GM12878 (cell line): ENCODE data around the gene PLCG2. TPM values are rescaled to one million over a fixed set of nuclear protein-coding genes. Genes with fewer than 3 reads are reported as not detected.

Experiments used
- BMI1 ChIP-seq: fragments of 450-650 bp; IDR thresholded peaks from 2 replicates; pipeline ENCODE4 v1.6.1; 2016; ENCODE audit warnings: mild to moderate bottlenecking, moderate library complexity, borderline replicate concordance
- CBX3 ChIP-seq: fragments of 200-600 bp; sonication (generic); IDR thresholded peaks from 2 replicates; pipeline ENCODE4 v1.6.1; 2016; ENCODE audit warnings: low read depth, borderline replicate concordance
- CREM ChIP-seq: IDR thresholded peaks from 2 replicates; pipeline ENCODE4 v1.6.1; 2014; ENCODE audit warnings: antibody characterized with exemption, low read depth
- NFYA ChIP-seq: IDR thresholded peaks from 2 replicates; pipeline ENCODE4 v1.6.1; 2011; ENCODE audit warnings: low read depth, mild to moderate bottlenecking, low read length, improper control_type of control experiment, borderline replicate concordance
- POLR2AphosphoS2 ChIP-seq: IDR thresholded peaks from 2 replicates; pipeline ENCODE4 v1.6.1; 2011; ENCODE audit warnings: low read depth, mild to moderate bottlenecking, low read length, improper control_type of control experiment, moderate library complexity
- RAD51 ChIP-seq: fragments of 450-650 bp; IDR thresholded peaks from 2 replicates; pipeline ENCODE4 v1.6.1; 2016; ENCODE audit warnings: moderate library complexity, mild to moderate bottlenecking, inconsistent platforms
- RFX5 ChIP-seq: IDR thresholded peaks from 2 replicates; pipeline ENCODE4 v1.6.1; 2011; ENCODE audit warnings: low read depth, low read length, improper control_type of control experiment
- SREBF2 ChIP-seq: IDR thresholded peaks from 2 replicates; pipeline ENCODE4 v1.6.1; 2012; ENCODE audit warnings: mild to moderate bottlenecking, low read length
- SRF ChIP-seq, 2 experiments: IDR thresholded peaks; 2 replicates each; pipeline ENCODE4 v1.6.1; 2011; ENCODE audit warnings: low read depth in 2 of 2, low read length in 2 of 2, mild to moderate bottlenecking in 1 of 2, moderate library complexity in 1 of 2
- SUZ12 ChIP-seq: fragments of 200-600 bp; sonication (generic); IDR thresholded peaks from one replicate; pipeline ENCODE4 v1.6.1; 2018; ENCODE audit warnings: antibody characterized with exemption, mild to moderate bottlenecking; ENCODE audit not compliant: unreplicated experiment
- TCF7 ChIP-seq: IDR thresholded peaks from 2 replicates; pipeline ENCODE4 v1.6.1; 2014; ENCODE audit warnings: antibody characterized with exemption, borderline replicate concordance
- ZZZ3 ChIP-seq: IDR thresholded peaks from 2 replicates; pipeline ENCODE4 v1.6.1; 2011; ENCODE audit warnings: low read depth; ENCODE audit not compliant: control insufficient read depth, insufficient read length
- polyA plus RNA-seq, 11 experiments: library from polyadenylated mRNA; depleted of rRNA in 4 of 11; unstranded in 6 of 11; stranded (reverse) in 5 of 11; fragments of >200 nt; fragmentation: Nextera tagmentation in 4 of 11; fragmentation: Illumina TruSeq in 1 of 11; extraction: Ambion mirVana in 4 of 11; extraction: Trizol in 1 of 11; gene quantifications; 1 replicate in 1 of 11; 2 replicates in 10 of 11; pipeline versions ENCODE4 v1.2.1 to v1.2.3, GENCODE V29; 2011 to 2016; ENCODE audit warnings: inconsistent platforms in 2 of 11, missing spikeins in 2 of 11, low read depth in 1 of 11
- total RNA-seq, 4 experiments: library from RNA; depleted of rRNA in 3 of 4; stranded (reverse); fragments of >200 nt in 3 of 4; fragmentation: Illumina TruSeq in 1 of 4; extraction: Trizol in 1 of 4; gene quantifications; 2 replicates each; pipeline versions ENCODE4 v1.2.1 to v1.2.3, GENCODE V29; 2013 to 2021
- TF ChIP-seq, protein P1 (sequence below): fragments of 450-650 bp; formaldehyde crosslinking; IDR thresholded peaks from 2 replicates; pipeline ENCODE4 v1.4.0; 2020; ENCODE audit warnings: mild to moderate bottlenecking, moderate library complexity
- TF ChIP-seq, protein P2 (sequence below): fragments of 150-350 bp; IDR thresholded peaks from 2 replicates; pipeline ENCODE4 v1.6.1; 2016; ENCODE audit warnings: low read depth, low read length
- TF ChIP-seq, protein P3 (sequence below): IDR thresholded peaks from 2 replicates; pipeline ENCODE4 v1.6.1; 2011; ENCODE audit warnings: borderline replicate concordance, low read depth, mild to moderate bottlenecking, moderate library complexity, mixed read lengths, low read length; ENCODE audit not compliant: insufficient read depth; ENCODE audit errors: extremely low read length
- TF ChIP-seq, protein P4 (sequence below): fragments of 450-650 bp; IDR thresholded peaks from 2 replicates; pipeline ENCODE4 v1.6.1; 2014; ENCODE audit warnings: mild to moderate bottlenecking
- TF ChIP-seq, protein P5 (sequence below): IDR thresholded peaks from 2 replicates; pipeline ENCODE4 v1.6.1; 2012; ENCODE audit warnings: low read depth, low read length, improper control_type of control experiment
- TF ChIP-seq, protein P6 (sequence below): IDR thresholded peaks from 2 replicates; pipeline ENCODE4 v1.6.1; 2011; ENCODE audit warnings: low read depth, mild to moderate bottlenecking, low read length, moderate library complexity, borderline replicate concordance; ENCODE audit errors: extremely low read depth

PLCG2 gene
- total and polyA plus RNA-seq, 10 of the 15 experiments (the other 5 are each of a cell fraction or from before 2014, with no cell fraction given): 47.6 to 256 (median 149) TPM

DNA sequence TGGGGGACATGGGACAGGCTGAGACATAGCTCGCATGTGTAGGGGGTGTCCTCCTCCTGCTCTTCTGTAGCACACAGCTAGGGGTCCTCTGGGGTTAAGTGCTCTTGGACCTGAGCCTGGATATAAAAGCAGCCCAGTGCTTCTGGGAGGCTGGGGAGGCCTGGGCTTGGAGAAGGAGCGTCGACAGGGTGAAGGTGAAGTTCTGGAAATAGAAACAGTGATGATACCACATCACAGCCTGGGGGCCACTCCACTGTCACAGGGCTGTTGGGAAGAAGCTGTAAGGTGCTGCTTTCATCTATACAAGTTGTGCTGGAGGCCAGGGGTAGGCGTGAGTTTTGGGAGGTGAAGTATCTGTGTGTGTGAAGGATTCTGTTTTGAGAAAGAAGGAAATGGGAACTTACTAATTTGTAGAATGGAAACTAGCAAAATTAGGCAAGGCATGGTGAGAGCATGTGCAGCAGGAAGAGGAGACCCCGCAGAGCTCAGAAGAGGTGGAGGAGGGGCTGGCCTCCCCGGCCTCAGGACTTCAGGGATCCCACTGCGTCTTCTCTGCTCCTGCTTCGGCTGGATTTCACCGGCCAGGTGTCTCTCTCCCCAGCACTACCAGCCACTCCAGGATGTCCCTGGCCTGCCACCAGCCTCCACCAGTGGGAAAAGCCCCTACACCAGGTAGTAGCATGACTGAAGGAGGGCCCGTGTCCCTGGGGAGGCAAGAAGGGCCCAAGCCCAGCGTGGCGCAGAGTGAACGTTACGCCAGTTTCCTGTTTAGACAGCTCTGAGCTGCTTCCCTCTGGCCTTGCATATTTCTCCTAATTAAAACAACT is 19.4 kb downstream of the PLCG2 start (continued):
- no peak for TF ChIP-seq ZZZ3
- TF ChIP-seq CBX3: no peak
- peak; percentile 95 for TF ChIP-seq TCF7
- no peak for TF ChIP-seq SUZ12
- TF ChIP-seq SRF (IDR thresholded peaks at IDR 0.05; ENCODE audit: low read depth in 2 of 2, low read length in 2 of 2): 0 out of 4 replicates have a peak, but pooled peaks of 1 of the 2 experiments have one; percentile 3
- TF ChIP-seq, protein P1, sequence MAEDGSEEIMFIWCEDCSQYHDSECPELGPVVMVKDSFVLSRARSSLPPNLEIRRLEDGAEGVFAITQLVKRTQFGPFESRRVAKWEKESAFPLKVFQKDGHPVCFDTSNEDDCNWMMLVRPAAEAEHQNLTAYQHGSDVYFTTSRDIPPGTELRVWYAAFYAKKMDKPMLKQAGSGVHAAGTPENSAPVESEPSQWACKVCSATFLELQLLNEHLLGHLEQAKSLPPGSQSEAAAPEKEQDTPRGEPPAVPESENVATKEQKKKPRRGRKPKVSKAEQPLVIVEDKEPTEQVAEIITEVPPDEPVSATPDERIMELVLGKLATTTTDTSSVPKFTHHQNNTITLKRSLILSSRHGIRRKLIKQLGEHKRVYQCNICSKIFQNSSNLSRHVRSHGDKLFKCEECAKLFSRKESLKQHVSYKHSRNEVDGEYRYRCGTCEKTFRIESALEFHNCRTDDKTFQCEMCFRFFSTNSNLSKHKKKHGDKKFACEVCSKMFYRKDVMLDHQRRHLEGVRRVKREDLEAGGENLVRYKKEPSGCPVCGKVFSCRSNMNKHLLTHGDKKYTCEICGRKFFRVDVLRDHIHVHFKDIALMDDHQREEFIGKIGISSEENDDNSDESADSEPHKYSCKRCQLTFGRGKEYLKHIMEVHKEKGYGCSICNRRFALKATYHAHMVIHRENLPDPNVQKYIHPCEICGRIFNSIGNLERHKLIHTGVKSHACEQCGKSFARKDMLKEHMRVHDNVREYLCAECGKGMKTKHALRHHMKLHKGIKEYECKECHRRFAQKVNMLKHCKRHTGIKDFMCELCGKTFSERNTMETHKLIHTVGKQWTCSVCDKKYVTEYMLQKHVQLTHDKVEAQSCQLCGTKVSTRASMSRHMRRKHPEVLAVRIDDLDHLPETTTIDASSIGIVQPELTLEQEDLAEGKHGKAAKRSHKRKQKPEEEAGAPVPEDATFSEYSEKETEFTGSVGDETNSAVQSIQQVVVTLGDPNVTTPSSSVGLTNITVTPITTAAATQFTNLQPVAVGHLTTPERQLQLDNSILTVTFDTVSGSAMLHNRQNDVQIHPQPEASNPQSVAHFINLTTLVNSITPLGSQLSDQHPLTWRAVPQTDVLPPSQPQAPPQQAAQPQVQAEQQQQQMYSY (CRISPR knock-in tag): no peak
- peak; percentile 42; the same call in 1 of the 2 replicates for TF ChIP-seq BMI1
- no peak for TF ChIP-seq POLR2AphosphoS2
- TF ChIP-seq, protein P2, sequence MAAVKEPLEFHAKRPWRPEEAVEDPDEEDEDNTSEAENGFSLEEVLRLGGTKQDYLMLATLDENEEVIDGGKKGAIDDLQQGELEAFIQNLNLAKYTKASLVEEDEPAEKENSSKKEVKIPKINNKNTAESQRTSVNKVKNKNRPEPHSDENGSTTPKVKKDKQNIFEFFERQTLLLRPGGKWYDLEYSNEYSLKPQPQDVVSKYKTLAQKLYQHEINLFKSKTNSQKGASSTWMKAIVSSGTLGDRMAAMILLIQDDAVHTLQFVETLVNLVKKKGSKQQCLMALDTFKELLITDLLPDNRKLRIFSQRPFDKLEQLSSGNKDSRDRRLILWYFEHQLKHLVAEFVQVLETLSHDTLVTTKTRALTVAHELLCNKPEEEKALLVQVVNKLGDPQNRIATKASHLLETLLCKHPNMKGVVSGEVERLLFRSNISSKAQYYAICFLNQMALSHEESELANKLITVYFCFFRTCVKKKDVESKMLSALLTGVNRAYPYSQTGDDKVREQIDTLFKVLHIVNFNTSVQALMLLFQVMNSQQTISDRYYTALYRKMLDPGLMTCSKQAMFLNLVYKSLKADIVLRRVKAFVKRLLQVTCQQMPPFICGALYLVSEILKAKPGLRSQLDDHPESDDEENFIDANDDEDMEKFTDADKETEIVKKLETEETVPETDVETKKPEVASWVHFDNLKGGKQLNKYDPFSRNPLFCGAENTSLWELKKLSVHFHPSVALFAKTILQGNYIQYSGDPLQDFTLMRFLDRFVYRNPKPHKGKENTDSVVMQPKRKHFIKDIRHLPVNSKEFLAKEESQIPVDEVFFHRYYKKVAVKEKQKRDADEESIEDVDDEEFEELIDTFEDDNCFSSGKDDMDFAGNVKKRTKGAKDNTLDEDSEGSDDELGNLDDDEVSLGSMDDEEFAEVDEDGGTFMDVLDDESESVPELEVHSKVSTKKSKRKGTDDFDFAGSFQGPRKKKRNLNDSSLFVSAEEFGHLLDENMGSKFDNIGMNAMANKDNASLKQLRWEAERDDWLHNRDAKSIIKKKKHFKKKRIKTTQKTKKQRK: no peak
- no peak for TF ChIP-seq NFYA
- TF ChIP-seq, protein P3, sequence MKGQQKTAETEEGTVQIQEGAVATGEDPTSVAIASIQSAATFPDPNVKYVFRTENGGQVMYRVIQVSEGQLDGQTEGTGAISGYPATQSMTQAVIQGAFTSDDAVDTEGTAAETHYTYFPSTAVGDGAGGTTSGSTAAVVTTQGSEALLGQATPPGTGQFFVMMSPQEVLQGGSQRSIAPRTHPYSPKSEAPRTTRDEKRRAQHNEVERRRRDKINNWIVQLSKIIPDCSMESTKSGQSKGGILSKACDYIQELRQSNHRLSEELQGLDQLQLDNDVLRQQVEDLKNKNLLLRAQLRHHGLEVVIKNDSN: no peak
- TF ChIP-seq, protein P4, sequence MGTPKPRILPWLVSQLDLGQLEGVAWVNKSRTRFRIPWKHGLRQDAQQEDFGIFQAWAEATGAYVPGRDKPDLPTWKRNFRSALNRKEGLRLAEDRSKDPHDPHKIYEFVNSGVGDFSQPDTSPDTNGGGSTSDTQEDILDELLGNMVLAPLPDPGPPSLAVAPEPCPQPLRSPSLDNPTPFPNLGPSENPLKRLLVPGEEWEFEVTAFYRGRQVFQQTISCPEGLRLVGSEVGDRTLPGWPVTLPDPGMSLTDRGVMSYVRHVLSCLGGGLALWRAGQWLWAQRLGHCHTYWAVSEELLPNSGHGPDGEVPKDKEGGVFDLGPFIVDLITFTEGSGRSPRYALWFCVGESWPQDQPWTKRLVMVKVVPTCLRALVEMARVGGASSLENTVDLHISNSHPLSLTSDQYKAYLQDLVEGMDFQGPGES: no peak
- peak; percentile 74 for TF ChIP-seq CREM
- TF ChIP-seq, protein P5, sequence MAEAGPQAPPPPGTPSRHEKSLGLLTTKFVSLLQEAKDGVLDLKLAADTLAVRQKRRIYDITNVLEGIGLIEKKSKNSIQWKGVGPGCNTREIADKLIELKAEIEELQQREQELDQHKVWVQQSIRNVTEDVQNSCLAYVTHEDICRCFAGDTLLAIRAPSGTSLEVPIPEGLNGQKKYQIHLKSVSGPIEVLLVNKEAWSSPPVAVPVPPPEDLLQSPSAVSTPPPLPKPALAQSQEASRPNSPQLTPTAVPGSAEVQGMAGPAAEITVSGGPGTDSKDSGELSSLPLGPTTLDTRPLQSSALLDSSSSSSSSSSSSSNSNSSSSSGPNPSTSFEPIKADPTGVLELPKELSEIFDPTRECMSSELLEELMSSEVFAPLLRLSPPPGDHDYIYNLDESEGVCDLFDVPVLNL: no peak
- no peak for TF ChIP-seq RFX5
- TF ChIP-seq RAD51: no peak
- TF ChIP-seq SREBF2: no peak
- TF ChIP-seq, protein P6, sequence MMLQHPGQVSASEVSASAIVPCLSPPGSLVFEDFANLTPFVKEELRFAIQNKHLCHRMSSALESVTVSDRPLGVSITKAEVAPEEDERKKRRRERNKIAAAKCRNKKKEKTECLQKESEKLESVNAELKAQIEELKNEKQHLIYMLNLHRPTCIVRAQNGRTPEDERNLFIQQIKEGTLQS: no peak
